Nucleus accumbens (tissue), 56 donors: ENCODE results near the gene LIN28B.
"Not testable (repeated sequence)": the region's sequence is repeated elsewhere in the genome, so short reads cannot be mapped to it uniquely, and the experiment has no call there.

ENCODE experiments used
- DNase-seq, 56 donors: peaks; one replicate each; lab custom pipeline; 2025; lab: John Stamatoyannopoulos, UW

LIN28B gene

DNA sequence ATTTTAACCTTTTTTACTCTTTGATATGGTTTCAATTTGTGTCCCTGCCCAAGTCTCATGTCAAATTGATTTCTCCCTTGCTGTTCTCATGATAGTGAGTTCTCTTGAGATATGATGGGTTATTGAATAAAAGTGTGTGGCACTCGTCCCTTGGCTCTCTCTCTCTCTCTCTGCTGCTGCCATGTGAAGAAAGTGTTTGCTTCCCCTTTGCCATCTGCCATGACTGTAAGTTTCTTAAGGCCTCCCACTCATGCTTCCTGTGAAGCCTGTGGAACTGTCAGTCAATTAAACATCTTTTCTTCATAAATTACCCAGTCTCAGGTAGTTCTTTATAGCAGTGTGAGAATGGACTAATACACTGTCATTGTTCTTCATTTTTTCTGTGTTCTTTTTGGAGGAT, 48.5 kb downstream of the LIN28B start:
- peak in 1 of 56 donors; percentile 0 for DNase-seq

DNA sequence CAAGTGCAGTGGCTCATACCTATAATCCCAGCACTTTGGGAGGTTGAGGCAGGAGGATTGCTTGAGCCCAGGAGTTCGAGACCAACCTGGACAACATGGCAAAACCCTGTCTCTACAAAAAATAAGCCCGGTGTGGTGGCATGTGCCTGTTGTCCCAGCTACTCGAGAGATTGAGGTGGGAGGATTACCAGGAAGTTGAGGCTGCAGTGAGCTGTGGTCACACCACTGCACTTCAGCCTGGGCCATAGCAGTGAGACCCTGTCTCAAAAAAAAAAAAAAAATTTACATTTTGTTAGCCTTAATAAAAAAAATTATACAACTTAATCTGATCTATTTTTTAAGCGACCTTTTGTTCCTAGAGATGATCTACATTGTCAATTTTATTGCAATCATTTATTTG, 56.6 kb downstream of the LIN28B start:
- DNase-seq = not testable (repeated sequence)

DNA sequence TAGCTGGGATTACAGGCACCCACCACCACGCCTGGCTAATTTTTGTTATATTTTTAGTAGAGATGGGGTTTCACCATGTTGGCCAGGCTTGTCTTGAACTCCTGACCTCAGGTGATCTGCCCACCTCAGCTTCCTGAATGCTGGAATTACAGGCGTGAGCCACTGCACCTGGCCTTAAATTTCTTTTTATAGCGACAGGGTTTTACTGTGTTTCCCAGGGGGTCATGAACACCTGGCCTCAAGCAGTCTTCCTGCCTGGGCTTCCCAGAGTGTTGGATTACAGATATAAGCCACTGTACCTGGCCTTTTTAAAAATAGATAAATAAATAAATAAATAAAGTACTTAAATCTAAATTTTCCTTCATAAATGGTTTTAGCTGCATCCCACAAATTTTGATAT, 57.5 kb downstream of the LIN28B start:
- no peak for DNase-seq

DNA sequence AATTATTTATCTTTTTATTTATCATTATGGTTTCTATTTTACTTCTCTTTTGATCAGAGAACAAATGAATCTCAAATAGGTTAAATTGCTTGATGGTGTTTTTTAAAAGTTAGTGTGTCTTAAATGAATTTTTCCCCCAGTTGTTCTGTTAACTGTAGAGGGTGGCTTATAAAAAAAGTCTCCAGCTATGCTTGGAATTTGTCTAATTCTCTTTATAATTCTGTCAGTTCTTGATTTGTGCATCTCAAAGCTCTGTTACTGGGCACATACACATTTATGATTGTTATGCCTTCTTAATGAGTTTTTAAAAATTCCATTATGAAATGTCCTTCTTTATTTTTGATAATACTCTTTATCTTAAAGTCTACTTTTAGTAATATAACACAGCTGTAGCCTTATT, 58.0 kb downstream of the LIN28B start:
- DNase-seq = no peak

DNA sequence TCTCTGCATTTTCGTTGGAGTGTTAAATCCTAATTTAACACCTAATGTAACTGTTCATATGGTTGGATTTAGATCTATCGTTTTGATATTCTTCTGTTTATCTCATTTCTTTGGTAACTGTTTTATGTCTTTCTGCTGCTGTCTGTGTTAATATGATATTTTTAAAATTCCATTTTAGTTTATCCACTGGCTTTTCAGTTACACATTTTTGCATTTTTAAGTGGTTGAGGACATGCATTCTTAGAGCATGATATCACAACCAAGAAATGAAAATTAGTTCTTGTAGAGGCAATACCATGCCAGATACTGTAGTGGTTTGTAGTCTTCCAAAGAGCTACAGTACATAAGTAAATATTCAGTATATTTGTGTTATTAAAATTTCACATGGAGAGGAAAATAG, 58.6 kb downstream of the LIN28B start:
- no peak for DNase-seq

DNA sequence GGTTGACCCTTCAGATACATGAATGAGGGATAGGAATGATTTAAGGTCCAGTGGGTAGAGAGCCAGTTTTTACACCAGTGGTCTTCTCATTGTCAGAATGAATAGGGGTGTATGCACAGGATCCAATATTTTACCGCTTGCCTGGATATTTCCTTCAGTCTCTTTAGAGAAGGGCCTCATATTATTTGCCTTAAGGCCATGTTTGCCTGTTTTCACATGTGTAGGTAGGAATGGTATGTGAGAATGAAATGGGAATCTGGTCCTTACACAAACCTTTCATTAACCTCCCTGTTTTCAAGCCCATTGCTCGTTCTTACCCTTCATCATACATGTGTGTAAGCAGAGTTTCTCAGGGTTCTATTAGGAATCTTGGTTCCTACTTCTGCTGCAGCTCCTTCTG, 62.4 kb downstream of the LIN28B start:
- no peak for DNase-seq

DNA sequence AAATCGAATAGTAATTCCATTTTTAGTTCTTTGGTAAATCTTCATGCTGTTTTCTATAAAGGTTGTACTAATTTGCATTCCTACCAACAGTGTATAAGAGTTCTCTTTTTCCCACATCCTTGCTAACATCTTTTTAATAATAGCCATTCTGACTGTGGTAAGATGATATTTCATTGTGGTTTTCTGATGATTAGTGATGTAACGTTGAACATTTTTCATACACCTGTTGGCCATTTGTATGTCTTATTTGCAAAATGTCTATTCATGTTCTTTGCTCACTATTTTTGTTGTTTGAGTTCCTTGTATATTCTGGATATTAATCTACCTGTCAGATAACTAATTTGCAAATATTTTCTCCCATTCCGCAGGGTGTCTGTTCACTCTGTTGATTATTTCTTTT, 64.5 kb downstream of the LIN28B start:
- DNase-seq = no peak

DNA sequence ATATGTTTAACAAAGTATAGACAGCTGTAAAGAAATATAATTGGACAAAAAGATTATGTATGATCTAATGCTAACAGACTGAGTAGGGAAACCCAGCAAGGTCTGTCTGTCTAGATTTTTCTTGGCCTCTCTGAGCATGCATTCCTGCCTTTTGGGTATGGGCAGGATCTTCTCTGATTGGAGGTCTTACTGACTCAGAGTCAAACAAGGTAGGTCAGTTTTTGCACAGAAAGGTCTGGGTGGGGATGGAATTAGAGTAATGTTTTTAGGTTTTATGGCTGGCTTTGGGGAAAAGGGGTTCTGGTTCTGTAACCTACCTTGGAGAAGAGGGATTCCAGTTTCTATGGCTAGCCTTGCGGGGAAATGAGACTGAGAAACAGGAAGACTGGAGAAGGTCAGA, 65.5 kb downstream of the LIN28B start:
- DNase-seq = no peak

DNA sequence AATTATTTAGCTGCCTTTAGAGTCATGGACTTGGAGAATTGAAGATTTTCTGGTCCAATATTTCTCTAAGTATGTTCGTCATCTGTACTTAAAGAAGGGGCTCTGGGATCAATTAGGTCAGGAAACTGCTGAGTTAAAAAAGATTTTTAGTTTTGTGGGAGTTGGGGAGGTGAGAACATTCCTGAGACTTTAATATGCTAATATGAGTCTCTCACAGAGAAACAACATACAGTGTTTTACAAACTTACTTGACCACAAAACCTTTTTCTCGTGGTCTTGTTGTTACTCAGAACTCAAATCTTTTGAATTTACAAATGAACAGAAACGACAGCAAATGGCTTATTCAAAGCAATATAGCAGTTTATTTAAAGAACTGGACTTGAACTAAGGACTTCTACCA, 67.9 kb downstream of the LIN28B start:
- no peak for DNase-seq

DNA sequence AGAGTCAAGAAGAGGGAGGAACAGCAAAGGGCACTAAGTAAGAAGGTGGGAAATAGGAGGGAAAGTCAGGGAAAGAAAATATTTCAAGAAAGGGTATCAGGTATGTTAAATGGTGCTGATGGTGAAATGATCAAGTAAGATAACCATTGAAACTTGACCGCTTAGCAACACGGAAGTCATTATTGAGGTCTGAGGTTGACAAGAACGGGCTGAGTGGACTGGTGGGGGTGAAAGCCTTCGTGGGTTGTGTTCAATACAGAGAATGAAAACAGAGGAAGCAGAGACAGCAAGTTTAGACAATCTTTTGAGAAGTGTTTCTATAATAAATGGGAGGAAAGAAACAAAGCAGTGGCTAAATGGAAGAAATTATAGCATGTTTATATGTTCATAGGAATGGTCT, 72.0 kb downstream of the LIN28B start:
- no peak for DNase-seq

DNA sequence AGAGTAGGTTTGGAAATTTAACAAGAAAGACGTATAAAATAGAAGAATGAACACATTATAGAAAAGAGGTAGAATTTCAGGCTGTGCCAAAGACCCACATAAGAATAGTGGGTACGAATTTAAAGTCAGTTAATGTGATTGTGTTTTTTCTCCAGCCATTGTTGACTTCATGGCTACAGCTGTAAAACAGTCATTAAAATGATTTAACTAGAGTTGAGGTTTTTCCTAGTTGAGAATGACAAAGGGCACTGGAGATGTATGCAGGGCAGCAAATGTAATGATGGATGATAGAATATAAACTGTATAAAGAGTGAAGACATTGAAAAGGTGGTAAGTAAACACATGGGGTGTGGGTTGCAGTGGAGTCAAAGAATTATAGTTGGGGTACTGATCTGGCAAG, 72.7 kb downstream of the LIN28B start:
- DNase-seq = no peak

DNA sequence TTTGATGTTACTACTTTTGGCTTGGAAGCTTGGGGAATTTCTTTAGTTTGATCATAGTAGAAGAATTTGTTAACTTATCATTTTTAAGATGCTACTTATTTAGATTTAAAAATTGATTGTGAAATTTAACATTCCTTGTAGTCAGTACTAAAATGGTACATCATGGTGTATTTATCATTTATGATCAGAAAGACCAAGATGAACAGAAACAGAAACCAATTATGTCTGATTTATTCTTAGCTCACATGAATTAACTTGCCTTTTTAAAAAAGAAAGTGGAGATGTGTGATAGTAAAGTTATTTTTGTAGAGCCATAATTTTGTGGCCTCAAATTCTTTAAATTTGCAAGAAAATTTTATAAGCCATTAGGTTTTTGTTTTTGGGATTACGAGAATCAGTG, 77.6 kb downstream of the LIN28B start:
- DNase-seq = no peak

DNA sequence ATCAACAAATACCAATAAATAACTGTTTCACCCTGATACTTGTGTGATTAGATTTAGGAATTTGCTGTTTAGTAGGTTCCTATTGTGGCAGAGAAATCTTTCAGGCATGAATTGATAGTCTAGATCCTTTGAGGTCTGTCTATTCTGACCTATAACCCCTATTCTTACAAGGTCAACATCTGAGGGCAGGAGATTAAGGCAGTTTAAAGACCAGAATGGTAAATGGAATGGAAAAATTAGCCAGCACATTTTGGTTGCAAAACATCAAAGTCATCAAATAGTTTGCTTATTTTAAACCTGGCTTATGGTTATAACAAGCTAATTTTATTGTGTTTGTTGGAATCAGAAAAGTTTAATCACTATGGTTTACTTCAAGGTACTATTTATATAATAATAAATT, 78.4 kb downstream of the LIN28B start:
- DNase-seq = no peak

DNA sequence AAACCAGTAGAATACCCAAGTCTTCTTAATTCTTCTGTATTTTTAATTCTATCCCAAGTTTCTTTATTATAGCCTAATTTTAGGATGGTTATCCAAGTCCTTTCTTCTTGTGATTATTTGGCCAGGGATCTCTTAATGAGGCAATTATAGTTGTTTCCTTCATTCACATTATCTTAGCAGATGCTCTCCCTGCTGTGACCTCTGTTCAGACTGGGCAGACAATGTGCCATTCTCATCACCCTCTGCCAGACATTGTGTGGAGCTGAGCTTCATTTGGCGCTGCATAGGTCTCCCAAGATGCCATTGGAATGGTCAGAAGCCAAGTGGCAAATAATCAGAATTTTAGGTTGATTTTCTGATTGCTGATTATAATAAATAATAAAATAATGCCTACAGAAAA, 79.4 kb downstream of the LIN28B start:
- no peak for DNase-seq

DNA sequence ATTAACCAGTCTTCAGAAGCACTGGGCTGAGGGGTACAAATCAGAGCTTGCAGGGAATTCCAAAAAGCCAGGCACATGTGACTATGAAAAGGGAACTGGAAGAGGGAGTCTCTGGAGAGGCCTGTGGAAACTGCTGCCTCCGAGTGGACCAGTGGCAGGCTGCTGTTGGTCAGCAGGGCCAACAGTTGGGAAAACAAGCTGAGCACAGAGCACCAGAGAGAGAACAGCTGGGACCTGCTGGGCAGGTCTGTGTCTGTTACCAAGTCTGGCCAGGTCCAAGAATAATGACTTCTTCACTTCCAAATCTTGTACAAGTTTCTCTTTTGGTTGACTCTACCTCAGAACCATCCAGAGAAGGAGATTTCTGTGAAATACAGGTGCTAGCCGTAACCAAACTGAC, 81.4 kb downstream of the LIN28B start:
- DNase-seq = no peak

DNA sequence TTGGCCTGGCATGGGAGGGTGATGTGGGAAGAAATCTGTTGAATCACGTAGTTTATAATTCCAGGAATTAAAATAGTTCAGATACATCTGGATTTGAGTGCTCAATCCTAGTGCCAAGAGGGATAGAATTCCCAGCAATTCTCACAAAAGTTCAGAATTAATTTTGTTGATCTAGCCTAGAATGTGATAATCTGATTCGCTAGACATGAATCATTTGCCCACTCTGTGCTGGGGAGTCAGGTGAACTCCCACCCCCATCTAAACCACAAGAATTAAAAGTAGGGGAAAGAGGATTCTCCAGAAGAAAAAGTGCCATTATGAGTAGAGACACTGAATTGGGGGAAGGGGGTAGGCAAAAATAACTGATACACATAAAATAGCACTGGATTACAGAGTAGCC, 85.0 kb downstream of the LIN28B start:
- no peak for DNase-seq

DNA sequence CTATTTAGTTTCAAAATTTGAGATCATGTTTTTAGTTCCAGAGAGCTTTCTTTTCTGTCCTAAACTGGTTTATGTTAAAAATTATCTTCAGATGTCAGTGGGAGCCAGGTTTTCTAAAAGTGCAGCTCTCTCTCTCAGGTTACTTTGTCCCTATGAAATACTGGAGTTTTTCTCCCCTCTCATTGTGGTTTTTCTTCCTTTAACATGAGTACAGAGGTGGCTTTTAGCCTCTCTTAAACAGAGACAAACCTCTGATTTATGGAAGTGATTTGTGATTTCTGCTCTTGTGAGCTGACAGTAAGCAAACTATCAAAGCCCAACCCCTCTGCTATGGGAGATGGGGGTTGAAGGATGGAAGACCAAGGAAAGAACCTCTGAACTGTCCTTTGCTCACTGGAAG, 85.7 kb downstream of the LIN28B start:
- DNase-seq = no peak

DNA sequence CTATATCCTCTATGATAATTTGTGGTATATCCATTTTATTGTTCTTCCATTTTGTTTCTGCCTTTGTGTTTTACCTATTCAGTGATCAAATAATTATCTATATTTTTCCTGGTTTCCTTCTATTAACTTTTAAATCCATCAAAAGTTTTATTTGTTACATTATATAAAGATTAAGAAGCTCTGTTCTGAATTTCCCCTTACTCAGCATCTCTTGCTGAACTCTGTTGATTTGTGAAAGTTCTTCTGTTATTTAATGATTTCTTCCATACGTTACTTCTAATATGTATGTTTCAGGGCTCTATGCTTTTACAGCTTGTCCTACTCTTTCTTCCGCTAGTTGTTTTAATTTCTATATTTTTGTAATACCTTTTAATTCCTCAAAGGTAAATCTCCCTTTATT, 87.1 kb downstream of the LIN28B start:
- no peak for DNase-seq

DNA sequence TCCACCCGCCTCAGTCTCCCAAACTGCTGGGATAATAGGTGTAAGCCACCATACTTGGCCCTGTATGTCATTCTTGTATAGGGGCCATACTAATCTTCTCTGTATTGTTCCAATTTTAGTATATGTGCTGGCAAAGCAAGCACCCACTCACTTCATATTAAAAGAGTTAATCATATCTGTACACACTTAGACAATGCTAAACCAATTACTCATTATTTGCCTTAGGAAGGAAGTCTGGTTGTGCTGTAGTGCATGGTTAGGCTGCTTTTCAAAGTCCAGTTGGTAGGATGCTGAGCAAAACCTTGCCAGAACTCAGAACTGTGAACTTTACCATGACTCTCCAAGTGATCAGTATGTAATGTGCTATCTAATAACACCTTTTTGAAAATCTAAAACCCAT, 88.6 kb downstream of the LIN28B start:
- DNase-seq = no peak

DNA sequence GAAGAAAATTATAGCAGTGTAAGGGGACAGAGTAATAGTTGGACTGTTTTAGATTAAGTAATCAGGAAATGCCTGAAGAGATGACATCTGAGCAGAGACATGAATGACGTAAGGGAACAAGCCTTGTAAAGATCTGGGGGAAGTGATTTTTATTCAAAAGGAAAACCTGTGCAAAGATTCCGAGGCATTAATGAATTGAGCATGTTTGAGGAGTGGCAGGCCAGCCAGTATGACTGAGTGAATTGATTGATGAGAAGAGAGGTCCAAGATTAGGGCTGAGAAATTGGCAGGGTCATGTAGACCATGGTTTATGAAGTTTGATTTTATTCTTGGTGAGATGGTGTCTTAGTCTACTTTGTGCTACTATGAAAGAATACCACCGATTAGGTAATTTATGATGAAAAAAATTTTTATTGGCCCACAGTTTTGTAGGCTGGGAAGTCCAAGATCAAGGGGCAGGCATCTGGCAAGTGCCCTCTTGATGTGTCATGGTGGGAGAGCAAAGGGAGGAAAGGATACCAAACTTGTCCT, 95.1 kb downstream of the LIN28B start:
- DNase-seq = no peak

DNA sequence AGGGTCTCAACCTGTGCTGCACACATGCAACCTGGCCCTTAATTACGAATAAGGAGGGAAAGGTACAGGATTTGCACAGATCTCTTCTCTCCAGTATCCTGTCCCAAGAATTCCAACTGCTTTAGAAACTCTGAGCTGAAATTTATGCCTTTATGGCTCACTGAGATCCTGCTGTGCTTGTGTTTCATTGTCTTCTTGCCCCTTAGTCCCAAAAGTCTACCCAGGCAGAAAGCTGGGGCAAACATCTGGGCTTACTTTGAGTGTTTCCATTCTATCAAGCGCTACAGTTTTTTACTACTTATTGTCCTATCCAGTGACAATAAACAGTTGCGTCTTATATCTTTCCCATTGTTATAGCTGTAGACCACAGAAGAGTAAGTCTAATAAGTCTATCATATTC, 99.7 kb downstream of the LIN28B start:
- no peak for DNase-seq

DNA sequence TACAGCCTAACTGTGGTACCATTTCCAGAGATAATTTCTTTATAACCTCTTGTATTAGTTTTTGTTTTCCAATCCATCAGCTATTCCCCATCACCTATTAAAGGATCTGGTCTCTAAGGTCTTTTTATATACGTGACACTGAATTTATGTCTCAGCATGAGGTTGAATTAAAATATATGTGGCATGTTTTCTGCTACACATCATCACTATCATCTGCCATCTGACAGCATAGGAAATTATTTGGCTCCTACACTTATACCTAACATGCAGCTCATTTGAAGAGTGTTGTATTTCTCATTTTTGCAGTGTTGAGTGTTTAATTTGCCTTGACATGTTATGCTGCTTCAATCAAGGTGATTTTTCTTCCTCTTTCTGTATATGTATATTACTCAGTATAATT, 100.3 kb downstream of the LIN28B start:
- no peak for DNase-seq

DNA sequence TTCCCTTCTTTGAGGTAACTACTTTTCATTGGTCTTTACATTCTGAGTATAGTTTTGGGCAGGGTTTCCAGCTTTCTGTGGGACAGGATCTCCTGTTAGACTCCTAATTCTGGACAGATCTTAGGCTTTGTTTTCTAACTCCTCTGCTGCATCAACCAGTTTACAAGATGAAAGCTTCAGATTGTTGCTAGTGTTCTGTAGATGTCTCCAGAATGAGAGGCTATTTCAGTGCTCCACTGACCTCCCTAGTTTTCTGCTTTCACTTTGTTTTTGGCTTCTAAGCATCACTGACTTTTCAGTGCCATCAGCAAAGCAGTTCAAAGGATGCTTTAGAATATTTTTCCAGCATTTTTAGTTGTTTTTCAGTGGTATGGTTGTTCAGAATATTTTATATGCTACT, 101.4 kb downstream of the LIN28B start:
- no peak for DNase-seq

DNA sequence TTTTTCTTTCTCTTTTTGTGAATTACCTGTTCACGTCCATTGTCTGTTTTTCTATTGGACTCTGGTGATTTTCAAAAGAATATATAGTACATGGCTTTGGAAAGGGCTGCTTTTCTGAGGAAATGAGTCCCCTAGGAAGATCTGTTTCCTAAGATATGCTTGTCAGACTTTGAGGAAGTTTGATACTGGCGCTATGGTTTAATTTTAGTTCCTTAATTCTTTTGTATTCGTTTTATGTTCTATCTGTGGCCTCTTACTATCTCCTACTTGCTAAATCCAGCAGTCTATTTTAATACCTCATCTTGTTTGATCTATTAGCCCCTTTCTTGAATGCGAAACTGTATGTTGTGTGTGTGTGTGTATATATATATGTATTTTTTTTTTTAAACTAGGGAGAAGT, 101.9 kb downstream of the LIN28B start:
- no peak for DNase-seq
